ENCODE data around the gene PRSS57.
"Not testable (repeated sequence)": the region's sequence is repeated elsewhere in the genome, so short reads cannot be mapped to it uniquely, and the experiment has no call there.

The PRSS57 gene

GRCh38 chr19:695352-695949, at the start of gene PRSS57:
Gene PRSS57, minus strand, starts transcription at chr19:695452. Its CDS starts 22 bp downstream, at chr19:695430.
- DNase-seq, result no peak

DNA sequence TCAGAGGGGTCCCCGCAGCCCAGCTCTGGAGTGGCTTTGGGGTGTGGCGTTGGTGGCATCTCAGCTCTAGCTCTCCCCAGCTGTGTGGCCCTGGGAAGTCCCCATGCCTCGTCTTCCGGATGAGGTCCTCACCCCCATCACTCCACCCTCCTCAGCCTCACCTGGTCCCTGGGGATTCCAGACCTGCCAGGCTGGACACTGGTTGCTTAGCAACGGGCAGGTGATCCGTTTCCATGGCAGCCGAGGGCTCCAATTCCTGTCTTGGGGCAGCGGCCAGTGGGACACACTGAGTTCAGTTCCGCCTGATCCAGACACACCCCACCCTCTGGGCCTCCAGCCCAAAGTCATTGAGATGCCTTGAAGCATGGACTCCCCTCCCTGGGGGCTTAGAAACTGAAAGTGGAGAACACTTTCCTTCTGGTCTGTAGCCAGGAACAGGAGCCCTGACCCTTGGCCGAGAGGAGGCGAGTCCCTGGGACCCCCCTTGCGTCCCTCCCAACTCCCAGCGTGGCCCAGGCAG, 48.0 kb upstream of the PRSS57 start:
- peak in 1 of 2 donors; percentile 24 for DNase-seq

DNA sequence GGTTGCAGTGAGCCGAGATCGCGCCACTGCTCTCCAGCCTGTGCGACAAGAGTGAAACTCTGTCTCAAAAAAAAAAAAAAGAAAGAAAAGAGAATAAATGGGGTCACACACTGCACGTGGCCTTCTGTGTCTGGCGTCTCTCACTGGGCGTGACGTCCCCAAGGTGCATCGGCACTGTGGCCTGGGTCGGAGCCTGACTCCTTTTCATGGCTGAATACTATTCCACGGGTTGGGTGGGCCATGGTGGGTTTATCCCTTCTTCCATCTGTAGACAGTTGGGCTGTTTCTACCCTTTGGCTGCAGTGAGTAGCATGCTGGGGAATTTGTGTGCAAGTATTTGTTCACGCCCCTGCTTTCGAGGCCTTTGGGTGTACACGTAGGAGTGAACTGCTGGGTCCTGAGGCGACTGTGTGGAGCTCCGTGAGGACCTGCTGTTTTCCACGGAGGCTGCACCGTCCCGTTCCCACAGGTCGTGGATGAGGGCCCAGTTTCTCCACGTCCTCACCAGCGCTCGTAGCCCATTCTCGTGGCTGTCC, 47.4 kb upstream of the PRSS57 start:
- DNase-seq, result no peak

DNA sequence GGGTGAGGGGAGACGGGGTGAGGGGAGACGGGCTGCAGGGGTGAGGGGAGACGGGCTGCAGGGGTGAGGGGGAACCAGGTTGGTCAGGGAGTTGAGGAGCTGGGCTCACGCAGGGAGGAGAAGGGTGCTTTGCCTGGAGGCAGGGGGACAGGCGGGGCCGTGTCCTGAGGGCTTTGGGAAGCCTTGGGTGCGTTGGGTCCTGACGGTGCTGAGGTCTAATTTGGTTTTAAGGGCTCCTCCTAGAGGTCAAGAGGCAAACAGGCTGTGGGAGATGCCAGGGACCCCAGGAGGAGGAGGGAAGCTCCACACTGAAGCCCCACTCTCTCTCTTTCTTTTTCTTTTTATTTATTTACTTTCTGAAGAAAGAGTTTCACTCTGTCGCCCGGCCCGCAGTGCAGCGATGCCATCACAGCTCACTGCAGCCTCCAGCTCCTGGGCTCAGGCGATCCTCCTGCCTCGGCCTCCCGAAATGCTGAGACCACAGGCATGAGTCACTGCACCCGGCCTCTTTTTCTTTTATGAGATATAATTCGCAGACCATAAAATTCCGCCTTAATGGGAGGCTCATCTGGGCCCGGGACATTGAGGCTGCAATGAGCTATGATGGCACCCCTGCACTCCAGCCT, 46.4 kb upstream of the PRSS57 start:
- peak in 1 of 2 donors; percentile 5 for DNase-seq

DNA sequence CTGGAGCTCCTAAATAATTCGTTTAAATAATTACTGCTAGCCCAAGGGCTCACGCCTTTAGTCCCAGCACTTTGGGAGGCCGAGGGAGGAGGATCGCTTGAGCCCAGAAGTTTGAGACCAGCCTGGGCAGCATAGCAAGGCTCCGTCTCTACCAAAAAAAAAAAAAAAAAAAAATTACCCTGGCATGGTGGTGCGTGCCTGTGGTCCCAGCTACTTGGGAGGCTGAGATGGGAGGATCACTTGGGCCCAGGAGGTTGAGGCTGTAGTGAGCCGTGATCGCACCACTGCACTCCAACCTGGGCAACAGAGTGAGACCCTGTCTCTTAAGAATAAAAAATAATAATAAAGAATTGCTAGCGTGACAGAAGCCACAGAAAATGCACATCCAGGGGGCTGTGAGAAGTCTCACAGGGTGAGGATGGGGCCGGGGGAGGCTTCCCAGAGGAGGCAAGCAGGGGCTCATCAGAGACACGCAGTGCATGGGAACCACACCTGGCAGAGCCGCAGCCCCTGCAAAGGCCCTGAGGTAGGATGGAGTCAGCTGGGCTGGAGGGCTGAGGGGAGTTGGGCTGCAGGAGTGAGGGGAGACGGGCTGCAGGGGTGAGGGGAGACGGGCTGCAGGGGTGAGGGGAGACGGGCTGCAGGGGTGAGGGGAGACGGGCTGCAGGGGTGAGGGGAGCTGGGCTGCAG, 45.7 kb upstream of the PRSS57 start:
- not testable (repeated sequence) for DNase-seq

DNA sequence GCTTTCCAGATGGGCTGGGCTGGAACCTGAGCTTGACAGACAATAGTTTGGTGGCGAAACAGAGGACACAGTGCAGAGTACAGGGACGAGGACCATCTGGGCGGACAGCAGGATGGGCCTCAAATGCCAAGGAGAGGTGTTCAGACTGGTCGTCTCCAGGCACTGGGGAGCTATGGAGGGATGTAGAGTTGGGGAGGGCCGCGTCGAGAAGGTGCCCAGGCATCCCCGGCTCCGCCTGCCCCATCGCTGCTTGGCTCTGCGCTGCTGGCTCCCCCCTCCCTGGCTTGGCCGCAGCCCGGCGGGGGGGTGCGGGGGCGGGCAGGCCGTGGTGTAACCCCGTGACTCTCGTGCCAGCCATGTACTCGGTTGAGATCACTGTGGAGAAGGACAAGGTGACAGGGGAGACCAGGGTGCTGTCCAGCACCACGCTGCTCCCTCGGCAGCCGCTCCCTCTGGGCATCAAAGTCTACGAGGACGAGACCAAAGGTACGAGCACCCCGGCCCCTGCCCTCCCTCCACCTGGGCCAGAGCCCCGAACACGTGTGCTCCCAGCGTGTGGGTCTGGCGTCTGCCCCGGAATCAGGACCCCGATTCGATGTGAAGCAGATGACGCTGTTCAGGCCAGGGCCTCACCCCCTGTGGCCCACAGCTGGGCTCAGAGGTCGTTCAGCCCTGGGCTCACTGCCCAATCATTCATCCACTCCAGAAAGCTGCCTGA, 44.9 kb upstream of the PRSS57 start:
- no peak for DNase-seq

GRCh38 chr19:738509-739128, 43.4 kb upstream of the PRSS57 start:
- DNase-seq, result no peak

- peak; percentile 57 to 58 for DNase-seq
Observed at GRCh38 chr19:737591-738093, 42.4 kb upstream of the PRSS57 start.

GRCh38 chr19:736125-736524, 40.9 kb upstream of the PRSS57 start:
- DNase-seq, result no peak

DNA sequence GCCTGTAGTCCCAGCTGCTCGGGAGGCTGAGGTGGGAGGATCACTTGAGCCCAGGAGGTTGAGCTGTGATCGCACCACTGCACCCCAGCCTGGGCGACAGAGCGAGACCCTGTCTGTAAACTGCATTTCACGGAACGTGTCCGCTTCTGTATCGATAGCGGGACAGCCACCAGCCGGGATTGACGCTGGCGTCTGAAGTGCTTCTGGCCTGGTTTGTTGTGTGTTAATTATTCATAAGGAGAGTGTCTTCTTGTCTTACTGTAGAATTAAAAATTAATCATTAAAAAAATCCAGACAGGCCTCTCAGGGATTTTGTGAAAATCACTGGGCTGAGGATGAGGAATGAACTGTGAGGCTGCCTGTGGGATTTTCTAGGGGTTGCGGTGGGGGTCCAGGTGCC, 39.5 kb upstream of the PRSS57 start:
- DNase-seq, result no peak

DNA sequence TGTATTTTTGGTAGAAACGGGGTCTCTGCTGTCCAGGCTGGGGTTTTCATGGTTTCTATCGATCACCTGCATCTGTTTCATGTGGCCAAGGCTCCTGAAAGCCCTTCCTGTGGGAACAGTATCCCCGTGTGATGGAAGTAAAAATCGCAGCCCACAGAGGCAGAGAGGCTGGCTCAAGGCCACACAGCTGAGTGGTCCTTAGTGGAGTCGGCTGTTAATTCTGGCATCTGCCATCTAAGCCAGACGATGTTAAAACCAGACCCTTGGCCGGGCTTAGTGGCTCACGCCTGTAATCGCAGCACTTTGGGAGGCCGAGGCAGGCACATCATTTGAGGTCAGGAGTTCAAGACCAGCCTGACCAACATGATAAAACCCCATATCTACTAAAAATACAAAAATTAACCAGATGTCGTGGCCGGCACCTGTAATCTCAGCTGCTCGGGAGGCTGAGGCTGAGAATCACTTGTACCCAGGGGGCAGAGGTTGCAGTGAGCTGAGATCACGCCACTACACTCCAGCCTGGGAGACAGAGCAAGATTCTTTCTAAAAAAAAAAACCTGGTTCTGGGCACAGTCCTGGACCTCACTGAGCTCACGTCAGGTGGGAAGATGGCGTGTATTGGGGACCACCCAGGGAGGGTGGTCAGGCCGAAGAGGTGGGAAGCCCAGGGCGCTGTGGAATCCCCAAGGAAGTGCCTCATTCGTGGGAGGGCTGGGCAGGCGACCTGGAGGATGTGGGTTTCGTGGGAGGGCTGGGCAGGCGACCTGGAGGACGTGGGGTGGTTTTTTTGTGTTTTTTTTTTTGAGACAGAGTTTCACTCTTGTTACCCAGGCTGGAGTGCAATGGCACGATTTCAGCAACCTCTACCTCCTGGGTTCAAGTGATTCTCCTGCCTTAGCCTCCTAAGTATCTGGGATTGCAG, 37.2 kb upstream of the PRSS57 start:
- no peak for DNase-seq

GRCh38 chr19:731000-731399, 35.7 kb upstream of the PRSS57 start:
- no peak for DNase-seq

DNA sequence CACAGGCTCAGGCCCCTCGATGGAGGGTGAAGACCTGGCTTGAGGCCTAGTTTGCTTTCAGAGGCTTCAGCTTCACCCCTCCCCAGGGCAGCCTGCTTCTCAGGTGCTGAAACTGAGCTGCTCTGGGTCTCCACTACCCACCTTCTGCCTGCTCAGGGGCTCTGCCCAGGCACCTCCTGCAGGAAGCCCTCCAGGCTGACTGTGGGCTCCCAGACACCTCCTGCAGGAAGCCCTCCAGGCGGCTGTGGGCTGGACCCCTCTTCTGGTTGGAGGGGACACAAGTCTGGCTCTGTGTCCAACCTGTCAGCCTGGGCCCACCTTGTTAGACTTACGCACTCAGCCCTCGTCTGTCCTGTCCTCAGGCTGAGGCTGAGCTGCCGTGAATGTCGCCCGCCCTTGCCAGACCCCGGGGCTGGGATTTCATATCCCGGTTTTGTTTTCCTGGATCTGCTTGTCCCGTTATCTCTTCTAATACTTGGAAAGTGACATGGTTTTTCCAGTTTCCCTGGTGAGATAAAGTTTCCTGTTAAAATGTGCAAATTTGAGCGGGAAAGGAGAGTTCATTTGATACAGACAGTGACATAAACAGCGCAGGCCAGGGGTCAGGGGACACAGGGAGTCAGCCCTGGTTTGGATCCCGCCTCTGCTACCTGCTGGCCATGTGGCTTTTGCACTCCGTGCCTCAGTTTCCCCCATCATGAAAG, 34.9 kb upstream of the PRSS57 start:
- DNase-seq, result no peak

DNA sequence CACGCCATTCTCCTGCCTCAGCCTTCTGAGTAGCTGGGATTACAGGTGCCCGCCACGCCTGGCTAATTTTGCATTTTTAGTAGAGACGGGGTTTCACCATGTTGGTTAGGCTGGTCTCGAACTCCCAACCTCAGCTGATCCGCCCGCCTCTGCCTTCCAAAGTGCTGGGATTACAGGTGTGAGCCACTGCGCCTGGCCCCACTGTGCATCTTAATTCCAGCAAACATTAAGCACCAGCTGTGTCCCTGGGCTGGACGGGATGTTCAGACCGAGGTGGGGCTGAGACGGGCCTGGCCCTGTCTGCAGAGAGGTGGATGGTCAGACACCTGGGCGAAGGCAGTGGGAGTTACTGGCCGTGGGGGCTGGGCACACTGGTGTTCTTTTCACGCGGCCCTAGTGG, 34.3 kb upstream of the PRSS57 start:
- DNase-seq, result not testable (repeated sequence)

DNA sequence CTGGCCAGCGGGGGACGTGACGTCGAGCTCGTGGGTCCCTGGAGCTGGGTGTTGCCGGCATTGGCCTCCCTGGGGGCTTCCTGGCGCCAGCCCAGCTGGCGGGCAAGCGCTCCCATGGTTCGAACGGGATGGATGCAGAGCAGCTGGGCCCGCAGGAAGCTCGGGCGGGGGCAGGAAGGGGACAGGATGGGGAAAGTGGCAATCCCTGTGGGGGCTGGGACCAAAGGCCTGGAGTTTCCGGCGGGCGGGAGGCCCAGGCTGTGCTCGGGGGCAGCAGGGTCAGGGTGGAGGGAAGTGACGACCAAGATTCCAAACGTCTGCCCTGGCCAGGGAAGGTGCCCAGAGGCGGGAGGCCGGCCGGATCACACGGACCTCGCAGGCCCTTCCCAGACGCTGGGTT, 32.8 kb upstream of the PRSS57 start:
- DNase-seq, result no peak

DNA sequence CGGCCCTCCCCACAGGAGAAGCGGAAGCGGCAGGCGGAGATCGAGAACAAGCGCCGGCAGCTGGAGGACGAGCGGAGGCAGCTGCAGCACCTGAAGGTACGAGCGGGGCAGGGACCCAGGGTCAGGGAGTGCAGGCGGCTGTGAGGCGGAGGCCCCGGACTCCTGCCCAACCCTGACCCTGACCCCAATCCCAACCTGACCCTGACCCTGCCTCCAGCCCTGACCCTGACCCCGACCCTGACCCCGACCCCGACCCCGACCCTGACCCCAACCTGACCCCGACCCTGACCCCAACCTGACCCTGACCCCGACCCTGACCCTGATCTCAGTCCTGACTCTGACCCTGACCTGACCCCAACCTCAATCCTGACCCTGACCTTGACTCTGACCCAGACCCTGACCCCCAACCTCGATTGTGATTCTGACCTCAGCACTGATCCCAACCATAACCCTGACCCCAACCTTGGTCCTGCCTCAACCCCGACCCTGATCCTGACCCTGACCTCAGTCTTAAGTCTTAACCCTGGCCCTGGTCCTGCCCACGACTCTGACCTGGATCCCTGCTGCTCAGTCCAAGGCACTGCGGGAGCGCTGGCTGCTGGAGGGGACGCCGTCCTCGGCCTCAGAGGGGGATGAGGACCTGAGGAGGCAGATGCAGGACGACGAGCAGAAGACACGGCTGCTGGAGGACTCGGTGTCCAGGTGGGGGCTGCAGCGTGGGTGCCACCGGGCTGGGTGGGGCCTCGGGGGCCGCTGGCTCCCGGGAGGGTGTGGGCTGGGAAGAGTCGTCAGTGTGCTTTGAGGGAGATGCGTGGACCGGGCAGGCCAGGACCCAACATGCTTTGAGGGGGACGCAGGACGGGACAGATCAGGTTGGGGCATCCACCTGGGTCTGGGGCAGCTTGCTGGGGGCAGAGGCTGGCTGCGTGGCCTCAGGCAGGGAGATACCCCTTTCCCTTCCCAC, 32.0 kb upstream of the PRSS57 start:
- DNase-seq, result no peak

GRCh38 chr19:725461-726089, 30.3 kb upstream of the PRSS57 start:
- no peak for DNase-seq

DNA sequence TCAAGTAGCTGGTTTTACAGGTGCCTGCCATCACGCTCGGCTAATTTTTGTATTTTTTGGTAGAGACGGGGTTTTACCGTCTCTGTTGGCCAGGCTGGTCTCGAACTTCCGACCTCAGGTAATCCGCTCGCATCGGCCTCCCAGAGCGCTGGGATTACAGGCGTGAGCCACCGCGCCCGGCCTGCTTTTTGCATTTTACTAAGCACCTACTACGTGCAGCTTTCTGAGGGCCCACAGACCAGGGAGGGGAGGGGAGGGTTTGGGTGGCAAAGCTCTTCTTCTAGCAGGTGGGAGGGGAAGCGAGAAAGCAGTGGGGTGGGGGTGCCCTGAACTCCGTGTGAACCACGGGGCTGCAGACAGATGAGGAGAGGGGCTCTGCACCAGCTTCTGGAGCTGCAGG, 28.5 kb upstream of the PRSS57 start:
- DNase-seq, result no peak

DNA sequence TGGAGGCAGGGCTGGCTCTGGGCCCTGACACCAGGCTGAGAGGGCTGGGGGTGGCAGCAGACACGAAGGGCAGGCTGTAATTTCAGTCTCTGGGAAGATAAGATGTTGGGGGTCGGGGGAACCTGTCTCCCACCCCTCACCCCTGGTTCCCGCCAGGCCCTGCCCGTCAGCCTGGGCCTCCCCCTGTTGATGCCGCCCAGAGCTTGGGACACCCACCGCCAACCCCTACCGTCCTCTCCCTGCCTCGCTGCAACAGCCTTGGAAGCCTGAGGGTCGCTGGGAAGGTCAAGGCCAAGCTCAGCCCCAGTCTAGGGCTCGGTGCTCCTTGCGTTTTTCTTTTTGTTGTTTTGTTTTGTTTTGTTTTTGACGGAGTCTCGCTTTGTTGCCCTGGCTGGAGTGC, 28.0 kb upstream of the PRSS57 start:
- no peak for DNase-seq
